Breast epithelium (tissue), 4 donors: Measurements from ENCODE around the gene ORM2. TPM values are rescaled to one million over a fixed set of nuclear protein-coding genes. Genes with fewer than 3 reads are reported as not detected.

Source experiments
- DNase-seq, 2 donors: peaks; one replicate each; pipeline ENCODE4 v3.0.0-alpha.2; 2019; ENCODE audit warnings: low spot score in 2 of 2
- H3K27ac ChIP-seq, 2 donors: fragments of 200-600 bp; sonication (generic) in 1 of 2; one replicate each; pipeline ENCODE4 v1.5.1; 2016 to 2019; ENCODE audit warnings: mild to moderate bottlenecking in 1 of 2
- H3K27me3 ChIP-seq, 2 donors: fragments of 200-600 bp; sonication (generic) in 1 of 2; one replicate each; pipeline versions ENCODE4 v1.5.1 to v1.6.0; 2017 to 2019; ENCODE audit warnings: control low read depth in 1 of 2, mild to moderate bottlenecking in 1 of 2
- H3K36me3 ChIP-seq: fragments of 200-600 bp; one replicate; pipeline ENCODE4 v1.5.1; 2019
- H3K4me1 ChIP-seq, 2 donors: fragments of 200-600 bp; sonication (generic); one replicate each; pipeline ENCODE4 v1.5.1; 2016 to 2019; ENCODE audit warnings: control low read depth in 1 of 2
- H3K4me3 ChIP-seq, 3 donors: fragments of 200-600 bp; sonication (generic); 1 replicate in 2 of 3; 2 replicates in 1 of 3; pipeline ENCODE4 v1.5.1; 2016 to 2019; ENCODE audit warnings: mild to moderate bottlenecking in 3 of 3, moderate library complexity in 2 of 3
- H3K9me3 ChIP-seq, 2 donors: fragments of 200-600 bp; sonication (generic) in 1 of 2; one replicate each; pipeline ENCODE4 v1.5.1; 2016 to 2019; ENCODE audit warnings: control low read depth in 1 of 2
- POLR2A ChIP-seq: fragments of 450-650 bp; IDR thresholded peaks from one replicate; pipeline ENCODE4 v1.6.1; 2016; ENCODE audit warnings: antibody characterized with exemption, mild to moderate bottlenecking, moderate library complexity
- POLR2AphosphoS5 ChIP-seq, 3 donors: sonication (generic); formaldehyde crosslinking; IDR thresholded peaks; one replicate each; pipeline ENCODE4 v1.6.1; 2017; ENCODE audit warnings: antibody characterized with exemption in 3 of 3
- intact Hi-C: fragments of 100-400 bp; cut with DNase I; formaldehyde crosslinking; loops from one replicate; pipeline ENCODE4 v1.15.1; 2023; ENCODE audit warnings: low total_unique reads
- total RNA-seq, 3 donors: library from RNA; depleted of rRNA; stranded (reverse); fragments of >200 nt; gene quantifications; one replicate each; pipeline ENCODE4 v1.1.0, GENCODE V29; 2016
- TF ChIP-seq, protein P1 (sequence below), 3 donors: fragments of 450-650 bp; IDR thresholded peaks; one replicate each; pipeline ENCODE4 v1.5.1; 2016 to 2017; ENCODE audit warnings: antibody characterized with exemption in 3 of 3, mild to moderate bottlenecking in 3 of 3, moderate library complexity in 3 of 3

The ORM2 gene
- total RNA-seq, 3 donors from 2014 or later: 1.6 to 2.9 TPM; not detected in 1

- no peak overlapping the region for H3K4me3 ChIP-seq
- no peak overlapping the region for H3K27ac ChIP-seq
- no peaks in the 10 kb centered on the region for H3K9me3 ChIP-seq
- intact Hi-C loops: no loop called here
- no peaks in the 10 kb centered on the region for H3K4me1 ChIP-seq
- TF ChIP-seq, protein P1, sequence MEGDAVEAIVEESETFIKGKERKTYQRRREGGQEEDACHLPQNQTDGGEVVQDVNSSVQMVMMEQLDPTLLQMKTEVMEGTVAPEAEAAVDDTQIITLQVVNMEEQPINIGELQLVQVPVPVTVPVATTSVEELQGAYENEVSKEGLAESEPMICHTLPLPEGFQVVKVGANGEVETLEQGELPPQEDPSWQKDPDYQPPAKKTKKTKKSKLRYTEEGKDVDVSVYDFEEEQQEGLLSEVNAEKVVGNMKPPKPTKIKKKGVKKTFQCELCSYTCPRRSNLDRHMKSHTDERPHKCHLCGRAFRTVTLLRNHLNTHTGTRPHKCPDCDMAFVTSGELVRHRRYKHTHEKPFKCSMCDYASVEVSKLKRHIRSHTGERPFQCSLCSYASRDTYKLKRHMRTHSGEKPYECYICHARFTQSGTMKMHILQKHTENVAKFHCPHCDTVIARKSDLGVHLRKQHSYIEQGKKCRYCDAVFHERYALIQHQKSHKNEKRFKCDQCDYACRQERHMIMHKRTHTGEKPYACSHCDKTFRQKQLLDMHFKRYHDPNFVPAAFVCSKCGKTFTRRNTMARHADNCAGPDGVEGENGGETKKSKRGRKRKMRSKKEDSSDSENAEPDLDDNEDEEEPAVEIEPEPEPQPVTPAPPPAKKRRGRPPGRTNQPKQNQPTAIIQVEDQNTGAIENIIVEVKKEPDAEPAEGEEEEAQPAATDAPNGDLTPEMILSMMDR (IDR thresholded peaks at IDR 0.05): no peak
- TF ChIP-seq POLR2A (no peak), POLR2AphosphoS5 (IDR thresholded peaks at IDR 0.05) (no peak)
- no peak for DNase-seq
- H3K36me3 ChIP-seq: peaks cover 20% of the 10 kb centered on the region
- no peaks in the 10 kb centered on the region for H3K27me3 ChIP-seq
Measured at GRCh38 chr9:114347675-114348074, 18.0 kb downstream of the ORM2 start.

DNA sequence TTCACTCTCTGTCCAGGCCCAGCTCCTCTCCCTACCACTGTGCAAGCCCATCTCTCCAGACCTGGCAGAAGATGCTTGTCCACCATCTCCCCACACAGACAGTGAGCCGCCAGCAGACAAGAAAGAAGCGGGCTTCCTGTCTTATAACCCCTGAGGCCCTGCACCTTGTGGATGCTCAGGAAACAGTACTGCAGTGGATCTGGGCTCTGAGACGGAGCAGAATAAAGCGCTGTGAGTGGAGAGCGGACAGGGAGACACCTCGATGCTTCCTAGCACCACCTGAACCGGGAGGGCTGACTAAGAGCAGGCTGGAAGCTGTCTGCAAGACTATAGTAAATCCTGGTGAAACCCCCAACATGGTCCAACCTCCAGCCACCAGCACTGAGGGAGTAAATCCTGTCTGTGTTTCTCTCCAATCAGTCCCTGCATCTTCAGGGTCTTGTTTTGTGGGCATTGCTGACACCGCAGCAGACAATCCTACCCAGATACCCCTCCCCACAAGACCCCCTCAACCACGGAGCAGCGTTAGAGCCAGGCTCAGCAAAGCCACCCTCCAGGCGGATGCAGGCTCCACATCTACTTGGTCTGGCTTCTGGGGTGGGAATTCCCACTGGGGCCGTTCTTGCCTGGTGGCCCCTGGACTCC, 18.7 kb downstream of the ORM2 start:
- DNase-seq: no peak
- no peak overlapping the region for H3K4me3 ChIP-seq
- peaks cover 20% of the 10 kb centered on the region for H3K36me3 ChIP-seq
- peak overlapping the region in 1 of 2 donors; percentile 63 for H3K27ac ChIP-seq
- H3K27me3 ChIP-seq: no peaks in the 10 kb centered on the region
- TF ChIP-seq POLR2AphosphoS5 (IDR thresholded peaks at IDR 0.05) (no peak), POLR2A (no peak)
- TF ChIP-seq, protein P1 (IDR thresholded peaks at IDR 0.05): no peak
- no peaks in the 10 kb centered on the region for H3K4me1 ChIP-seq
- intact Hi-C loops: no loop called here
- no peaks in the 10 kb centered on the region for H3K9me3 ChIP-seq

- Histone ChIP-seq H3K4me3 (no peak overlapping the region), H3K27me3 (no peaks in the 10 kb centered on the region), H3K27ac (peak overlapping the region in 1 of 2 donors; percentile 63), H3K4me1 (no peaks in the 10 kb centered on the region), H3K9me3 (no peaks in the 10 kb centered on the region), H3K36me3 (peaks cover 18% of the 10 kb centered on the region)
- TF ChIP-seq POLR2A (no peak), POLR2AphosphoS5 (IDR thresholded peaks at IDR 0.05) (no peak)
- TF ChIP-seq, protein P1 (IDR thresholded peaks at IDR 0.05): no peak
- no peak for DNase-seq
- intact Hi-C loops: no loop called here
Measured at GRCh38 chr9:114348906-114349482, 19.3 kb downstream of the ORM2 start.

DNA sequence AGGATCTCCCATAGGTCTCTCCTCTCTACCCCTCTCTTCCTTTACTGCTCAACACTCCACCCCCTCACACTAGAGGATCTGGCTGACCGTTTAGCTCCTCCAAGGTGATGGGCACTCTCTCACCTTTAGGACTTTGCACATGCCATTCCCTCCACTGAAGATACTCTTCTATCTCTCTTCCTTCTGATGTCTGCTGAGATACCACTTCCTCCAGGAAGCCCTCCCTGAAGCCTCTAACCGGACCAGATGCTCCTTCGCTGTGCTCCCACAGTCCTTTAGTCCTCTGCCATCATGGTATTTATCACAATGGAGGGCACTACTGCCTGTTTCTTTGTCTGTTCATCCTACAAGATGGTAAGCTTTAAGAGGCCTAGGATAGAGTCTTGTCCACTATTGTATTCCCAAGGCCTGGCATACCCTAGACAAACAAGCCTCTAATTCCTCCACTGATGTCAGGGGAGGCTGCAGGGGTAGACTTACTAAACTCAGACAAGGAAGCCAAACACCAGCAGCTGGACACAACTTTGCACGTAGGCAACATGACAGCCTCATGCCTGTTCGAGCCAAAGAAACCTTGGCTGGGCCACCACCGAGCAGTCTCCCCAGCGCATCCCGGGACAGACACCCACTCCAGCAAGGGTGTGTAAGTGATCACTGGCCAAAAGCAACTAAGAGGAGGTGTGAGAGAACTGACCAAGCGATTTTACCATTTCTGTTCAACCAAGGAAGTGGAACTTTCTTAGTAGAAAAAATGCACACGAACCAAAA, 20.2 kb downstream of the ORM2 start:
- peaks cover 13% of the 10 kb centered on the region for H3K36me3 ChIP-seq
- intact Hi-C loops: no loop called here

DNA sequence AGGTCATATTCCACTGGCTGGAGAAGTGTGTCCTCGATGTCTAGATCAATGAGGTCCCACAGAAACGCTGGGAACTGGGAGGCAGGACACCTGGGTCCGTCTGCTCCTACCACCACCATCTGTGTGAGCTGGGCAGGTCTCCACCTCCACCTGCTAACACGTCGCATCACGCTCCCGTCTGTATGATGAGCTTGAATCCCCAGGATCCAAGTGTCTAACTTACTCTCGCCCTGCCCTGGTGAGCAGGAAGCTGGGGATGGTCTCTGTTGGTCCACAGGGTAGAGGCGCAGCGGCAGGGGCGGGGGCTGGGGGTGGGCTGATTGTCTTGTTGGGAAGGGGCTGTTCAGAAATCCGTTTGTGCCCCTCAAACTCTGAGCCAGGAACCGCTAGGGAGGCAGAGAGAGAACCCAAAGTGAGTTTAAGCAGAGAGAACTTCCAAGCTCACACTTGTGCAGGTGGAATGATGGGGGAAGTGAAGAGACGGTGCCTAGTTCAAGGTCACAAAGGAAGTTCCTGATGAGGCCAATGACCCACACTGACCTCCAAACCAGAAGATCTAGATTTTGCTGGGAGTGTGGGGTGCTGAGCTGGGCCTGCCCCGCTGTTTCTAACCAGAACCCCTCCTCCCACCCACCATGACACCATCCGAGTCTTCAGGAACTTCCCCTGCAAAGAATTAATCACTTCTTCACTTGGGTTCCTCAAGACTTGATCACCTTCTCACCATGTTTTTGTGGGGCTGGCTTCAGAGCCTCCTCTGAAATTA, 21.1 kb downstream of the ORM2 start:
- no peaks in the 10 kb centered on the region for H3K4me1 ChIP-seq
- H3K27me3 ChIP-seq: no peaks in the 10 kb centered on the region
- intact Hi-C loops: no loop called here
- H3K36me3 ChIP-seq: peaks cover 14% of the 10 kb centered on the region
- H3K27ac ChIP-seq: no peak overlapping the region
- TF ChIP-seq, protein P1 (IDR thresholded peaks at IDR 0.05): no peak
- TF ChIP-seq POLR2A: no peak
- no peak for TF ChIP-seq POLR2AphosphoS5 (IDR thresholded peaks at IDR 0.05)
- no peaks in the 10 kb centered on the region for H3K9me3 ChIP-seq
- H3K4me3 ChIP-seq: no peak overlapping the region
- no peak for DNase-seq

More for the DNA sequence above, 20.2 kb downstream of the ORM2 start:
- no peak for TF ChIP-seq POLR2A
- Histone ChIP-seq H3K27ac (peak overlapping the region in 1 of 2 donors; percentile 63), H3K9me3 (no peaks in the 10 kb centered on the region), H3K4me3 (no peak overlapping the region), H3K4me1 (no peaks in the 10 kb centered on the region), H3K27me3 (no peaks in the 10 kb centered on the region)
- DNase-seq: no peak
